NCI-H2196 (cell line): ENCODE data around the gene RPL27.
A peak's percentile ranks its signal among the peaks of the same experiment; 100 is the strongest.
"Not testable (repeated sequence)": the region's sequence is repeated elsewhere in the genome, so short reads cannot be mapped to it uniquely, and the experiment has no call there.

Source experiments
- DNase-seq: peaks from one replicate; lab custom pipeline; 2025; ENCODE audit not compliant: unreplicated experiment; lab: John Stamatoyannopoulos, UW

RPL27 gene

DNA sequence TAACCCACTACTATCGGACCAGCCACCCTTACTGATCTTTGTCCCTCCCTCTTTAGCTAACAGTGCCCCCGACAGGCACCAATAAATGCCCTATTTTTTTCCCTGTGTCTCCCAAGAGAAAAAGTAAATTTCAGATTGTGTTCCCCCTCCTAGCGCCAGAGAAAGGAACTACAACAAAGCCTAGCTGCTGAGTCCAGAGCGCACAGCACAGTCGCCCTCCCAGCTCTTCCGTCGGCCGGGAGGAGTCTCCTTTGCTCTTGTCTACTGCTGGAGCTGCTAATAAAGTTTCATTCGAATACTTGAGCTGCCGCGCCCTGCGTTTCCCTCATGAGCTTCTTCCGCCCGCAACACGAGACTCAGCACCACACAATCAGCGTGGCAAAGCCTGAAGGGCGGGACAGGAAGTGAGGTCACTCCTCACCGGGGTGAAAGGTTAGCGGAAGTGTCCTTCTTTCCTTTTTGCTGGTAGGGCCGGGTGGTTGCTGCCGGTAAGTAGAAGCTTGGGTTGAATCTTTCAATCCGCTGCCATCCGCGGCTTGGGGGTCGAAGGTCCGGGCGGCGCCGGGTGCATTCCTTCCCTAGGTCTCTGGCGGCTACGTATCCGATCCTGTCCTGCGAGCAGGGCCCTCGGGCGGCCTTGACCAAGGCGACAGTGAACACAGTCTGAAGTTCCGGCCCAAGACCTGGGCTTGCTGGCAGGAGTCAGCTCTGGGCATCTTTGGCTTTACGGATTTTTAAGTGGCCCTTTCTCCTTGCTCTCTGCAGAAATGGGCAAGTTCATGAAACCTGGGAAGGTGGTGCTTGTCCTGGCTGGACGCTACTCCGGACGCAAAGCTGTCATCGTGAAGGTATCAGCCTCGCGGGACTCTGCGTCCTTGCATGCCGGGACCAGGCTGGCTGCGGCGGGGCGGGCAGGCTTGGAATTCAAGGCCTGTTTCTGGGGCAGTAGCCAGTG lies at the start of gene RPL27:
Gene RPL27, plus strand, starts transcription at position 436 of the 955 bp plus-strand sequence. Its CDS starts 332 bp downstream, at position 768.
- DNase-seq = peak; percentile 90

DNA sequence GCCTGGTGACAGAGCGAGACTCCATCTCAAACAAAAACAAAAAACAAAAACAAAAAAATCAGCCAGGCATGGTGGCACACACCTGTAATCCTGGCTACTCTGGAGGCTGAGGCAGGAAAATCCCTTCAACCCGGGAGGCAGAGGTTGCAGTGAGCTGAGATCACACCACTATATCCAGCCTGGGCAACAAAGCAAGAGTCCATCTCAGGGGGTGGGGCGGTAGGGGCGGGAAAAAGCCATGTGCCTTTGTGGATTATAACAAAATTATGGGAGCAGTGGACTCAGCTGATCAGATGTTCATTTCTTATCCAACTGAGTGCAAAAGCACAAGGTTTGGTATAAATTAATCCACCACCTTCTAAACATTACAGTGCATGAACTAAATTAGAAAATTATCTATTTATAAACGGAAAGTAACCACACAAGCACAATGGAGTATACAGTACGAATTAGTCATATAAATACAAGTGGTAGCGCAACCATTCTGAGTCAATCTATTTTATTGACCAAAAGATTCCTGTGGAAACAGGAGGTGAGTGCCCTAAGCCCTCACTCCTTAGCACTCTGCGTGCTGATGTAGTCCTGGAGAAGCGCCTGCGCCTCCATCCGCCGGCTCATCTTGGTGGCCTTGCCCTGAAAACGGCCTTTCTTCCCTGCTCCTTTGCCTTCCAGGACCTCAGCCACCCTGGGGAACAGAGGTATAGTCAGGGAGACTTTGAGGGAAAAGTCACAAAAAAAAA lies 48.0 kb upstream of the RPL27 start:
- no peak for DNase-seq

DNA sequence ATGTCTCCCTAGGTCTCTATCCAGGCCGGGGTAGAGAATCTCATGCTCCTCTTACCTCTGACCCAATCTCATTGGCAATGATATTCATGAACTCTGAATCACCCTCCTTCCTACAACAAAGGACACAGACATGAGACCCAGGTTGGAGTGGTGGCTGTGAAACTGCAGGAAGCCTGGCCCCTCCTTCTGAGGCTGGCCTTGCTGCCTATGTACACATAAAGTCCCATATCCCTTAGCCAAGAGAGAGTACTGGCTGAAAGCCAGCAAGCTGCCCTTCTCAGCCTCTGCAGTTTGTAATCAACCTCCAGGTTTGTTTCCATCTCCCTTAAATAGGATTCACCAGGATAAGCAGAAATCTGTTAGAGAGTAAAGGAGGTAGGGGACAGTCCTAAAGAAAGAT lies 44.5 kb upstream of the RPL27 start:
- peak; percentile 54 for DNase-seq

DNA sequence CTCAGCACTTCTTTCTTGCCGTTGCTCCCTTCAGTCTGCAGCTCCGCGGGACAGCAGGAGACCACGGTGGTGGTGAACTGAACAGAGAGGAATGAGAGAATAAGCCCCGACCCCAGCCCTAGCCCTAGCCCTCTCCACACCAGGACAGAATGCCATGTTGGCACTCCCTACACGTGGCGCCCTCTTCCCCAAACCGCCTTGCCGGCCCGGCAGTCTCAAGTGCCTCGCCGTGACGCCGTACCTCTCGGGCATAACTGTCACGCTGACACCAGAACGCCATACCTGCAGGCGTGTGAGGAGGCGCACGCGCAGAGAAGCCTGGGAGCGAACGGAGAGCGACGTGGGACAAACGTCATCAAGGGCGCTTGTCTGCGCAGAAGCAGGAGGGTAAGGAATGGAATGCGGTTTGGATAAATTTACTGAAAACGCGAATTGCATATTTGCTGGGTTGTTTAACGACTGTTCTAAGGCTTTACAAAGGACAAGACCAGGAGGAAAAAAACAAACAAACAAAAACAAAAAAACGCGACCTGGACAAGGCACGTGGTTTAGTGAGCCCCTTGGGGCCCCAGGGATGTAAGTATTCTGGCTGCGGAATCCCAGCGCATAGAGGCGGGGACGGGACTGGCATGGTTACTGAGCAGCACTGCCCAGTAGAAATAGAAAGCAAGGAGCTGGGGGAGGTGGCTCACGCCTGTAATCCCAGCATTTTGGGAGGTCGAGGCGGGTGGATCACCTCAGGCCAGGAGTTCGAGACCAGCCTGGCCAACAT lies 33.9 kb upstream of the RPL27 start, which contains the start of gene AARSD1:
Gene AARSD1, minus strand, starts transcription at position 294 of the 772 bp plus-strand sequence. Its CDS starts 14 bp downstream, at position 280.
- peak; percentile 76 for DNase-seq

DNA sequence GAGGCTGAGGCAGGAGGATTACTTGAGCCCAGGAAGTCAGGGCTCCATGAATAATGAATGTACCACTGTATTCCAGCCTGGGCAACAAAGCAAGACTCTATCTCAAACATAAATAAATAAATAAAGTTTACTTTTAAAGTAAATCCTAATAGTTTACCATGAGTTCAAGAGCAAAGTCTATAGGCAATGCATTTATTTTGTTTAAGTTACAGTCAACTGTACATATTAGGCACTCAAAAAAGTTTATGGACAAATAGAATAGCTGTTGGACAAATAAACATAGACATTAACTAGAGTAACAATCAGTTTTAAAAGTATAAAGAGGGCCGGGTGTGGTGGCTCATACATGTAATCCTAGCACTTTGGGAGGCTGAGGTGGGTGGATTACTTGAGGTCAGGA lies 30.3 kb upstream of the RPL27 start:
- no peak for DNase-seq

DNA sequence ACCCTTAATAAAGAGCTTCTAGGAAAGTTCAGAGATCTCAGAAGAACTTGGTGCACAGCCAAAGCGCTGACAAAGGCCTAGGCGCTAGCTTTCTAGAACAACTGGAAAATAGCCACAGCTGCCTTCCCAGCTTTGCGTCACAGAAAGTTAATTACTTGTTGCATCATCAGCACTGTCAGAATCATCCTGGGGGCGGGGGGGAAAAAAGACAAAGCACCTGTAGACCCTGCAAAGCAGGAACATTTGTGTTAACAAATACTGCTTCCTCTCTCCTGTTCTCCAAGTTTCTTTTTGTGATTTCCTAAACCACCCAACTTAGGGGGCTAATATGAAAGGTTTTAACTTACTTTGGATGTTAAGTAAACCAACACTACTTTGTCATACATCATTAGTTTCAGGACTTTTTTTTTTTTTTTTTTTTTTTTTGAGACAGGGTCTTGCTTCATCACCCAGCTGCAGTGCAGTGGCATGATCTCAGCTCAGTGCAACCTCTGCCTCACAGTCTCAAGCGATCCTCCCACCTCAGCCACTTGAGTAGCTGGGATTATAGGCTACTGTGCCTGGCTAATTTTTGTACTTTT lies 29.1 kb upstream of the RPL27 start:
- peak; percentile 9 for DNase-seq

DNA sequence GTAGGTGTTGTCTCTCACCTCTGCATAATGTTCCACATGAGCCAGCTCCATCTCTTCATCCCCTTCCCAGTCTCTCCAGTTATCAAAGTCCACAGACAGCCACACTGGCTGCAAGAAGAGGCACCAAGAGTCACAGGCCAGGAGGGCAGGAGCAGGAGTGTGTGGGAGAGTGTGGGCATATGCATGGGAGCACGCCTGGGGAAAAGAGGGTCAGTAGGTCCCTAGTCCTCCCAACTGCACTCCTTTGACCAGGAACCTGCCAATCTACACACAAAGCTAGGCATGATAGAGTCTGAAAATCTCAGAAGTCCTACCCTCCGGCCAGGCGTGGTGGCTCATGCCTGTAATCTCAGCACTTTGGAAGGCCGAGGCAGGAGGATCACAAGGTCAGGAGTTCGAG lies 26.6 kb upstream of the RPL27 start:
- DNase-seq = no peak

DNA sequence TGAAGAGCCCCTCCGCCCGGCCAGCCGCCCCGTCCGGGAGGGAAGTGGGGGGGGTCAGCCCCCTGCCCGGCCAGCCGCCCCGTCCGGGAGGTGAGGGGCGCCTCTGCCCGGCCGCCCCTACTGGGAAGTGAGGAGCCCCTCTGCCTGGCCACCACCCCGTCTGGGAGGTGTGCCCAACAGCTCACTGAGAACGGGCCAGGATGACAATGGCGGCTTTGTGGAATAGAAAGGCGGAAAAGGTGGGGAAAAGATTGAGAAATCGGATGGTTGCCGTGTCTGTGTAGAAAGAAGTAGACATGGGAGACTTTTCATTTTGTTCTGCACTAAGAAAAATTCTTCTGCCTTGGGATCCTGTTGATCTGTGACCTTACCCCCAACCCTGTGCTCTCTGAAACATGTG lies 24.9 kb upstream of the RPL27 start:
- DNase-seq = not testable (repeated sequence)

DNA sequence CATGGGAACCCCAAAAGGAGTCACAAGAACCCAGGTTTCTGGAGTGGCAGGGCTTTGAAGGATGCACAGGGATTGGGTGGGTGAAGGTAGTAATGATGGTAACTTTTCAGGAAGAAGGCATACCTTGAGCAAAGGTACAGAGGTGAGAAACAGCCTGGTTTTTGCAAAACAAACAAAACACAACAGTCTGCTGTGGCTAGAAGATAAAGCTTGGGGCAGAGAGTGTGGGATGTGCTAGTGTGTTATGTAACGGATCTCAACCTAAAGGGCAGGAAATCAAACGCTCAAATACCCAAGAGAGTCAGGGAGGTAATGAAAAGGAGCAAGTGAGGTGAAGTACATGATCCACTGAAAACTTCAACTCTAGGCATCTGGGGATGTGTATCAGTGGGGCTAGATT lies 23.0 kb upstream of the RPL27 start:
- DNase-seq = no peak

DNA sequence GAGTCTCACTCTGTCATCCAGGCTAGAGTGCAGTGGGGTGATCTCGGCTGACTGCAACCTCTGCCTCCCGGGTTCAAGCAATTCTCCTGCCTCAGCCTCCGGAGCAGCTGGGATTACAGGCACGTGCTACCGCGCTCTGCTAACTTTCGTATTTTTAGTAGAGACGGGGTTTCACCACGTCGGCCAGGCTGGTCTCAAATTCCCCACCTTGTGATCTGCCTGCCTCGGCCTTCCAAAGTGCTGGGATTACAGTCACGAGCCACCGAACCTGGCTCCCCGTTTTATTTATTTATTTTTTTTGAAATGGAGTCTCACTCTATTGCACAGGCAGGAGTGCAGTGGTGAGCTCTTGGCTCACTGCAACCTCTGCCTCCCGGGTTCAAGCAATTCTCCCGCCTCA lies 22.5 kb upstream of the RPL27 start:
- not testable (repeated sequence) for DNase-seq

DNA sequence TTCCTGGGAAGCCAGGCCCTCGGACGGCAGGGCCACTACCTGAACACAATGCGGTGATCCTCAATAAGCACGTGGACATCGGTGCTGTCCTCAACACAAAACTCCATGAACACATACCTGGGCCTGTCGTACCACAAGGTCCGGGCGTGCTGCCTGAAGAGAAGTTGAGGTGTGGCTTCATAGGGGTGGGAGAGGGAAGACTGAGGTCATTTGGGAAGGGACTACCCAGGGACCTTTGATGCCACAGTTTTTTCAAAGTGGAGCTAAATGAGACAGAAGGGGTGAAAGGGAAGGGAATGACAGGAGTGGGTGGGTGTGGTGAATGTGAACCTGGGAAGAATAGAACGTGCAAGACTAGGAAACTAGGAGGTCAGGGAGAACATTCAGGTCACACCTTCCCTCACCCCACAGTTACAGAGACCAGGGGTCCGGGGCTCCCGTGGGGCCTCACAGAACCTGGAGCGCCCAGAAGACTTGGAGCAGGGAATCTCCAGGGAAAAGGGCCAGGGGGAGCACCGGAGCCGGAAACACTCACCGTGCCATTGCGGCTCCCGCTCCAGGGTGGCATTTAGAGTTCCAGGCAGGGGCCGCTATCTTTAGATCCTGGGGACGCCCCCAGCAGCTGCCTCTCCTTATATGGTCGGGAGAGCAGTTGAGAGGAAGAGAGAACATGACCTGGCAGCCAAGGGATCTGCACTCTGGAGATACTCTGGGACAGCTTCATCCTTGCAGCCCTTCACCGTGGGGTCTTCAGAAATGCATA lies 18.5 kb upstream of the RPL27 start, which contains the start of gene PTGES3L:
Gene PTGES3L, minus strand, starts transcription at position 570 of the 763 bp plus-strand sequence. Its CDS starts 27 bp downstream, at position 543.
- peak; percentile 29 for DNase-seq

DNA sequence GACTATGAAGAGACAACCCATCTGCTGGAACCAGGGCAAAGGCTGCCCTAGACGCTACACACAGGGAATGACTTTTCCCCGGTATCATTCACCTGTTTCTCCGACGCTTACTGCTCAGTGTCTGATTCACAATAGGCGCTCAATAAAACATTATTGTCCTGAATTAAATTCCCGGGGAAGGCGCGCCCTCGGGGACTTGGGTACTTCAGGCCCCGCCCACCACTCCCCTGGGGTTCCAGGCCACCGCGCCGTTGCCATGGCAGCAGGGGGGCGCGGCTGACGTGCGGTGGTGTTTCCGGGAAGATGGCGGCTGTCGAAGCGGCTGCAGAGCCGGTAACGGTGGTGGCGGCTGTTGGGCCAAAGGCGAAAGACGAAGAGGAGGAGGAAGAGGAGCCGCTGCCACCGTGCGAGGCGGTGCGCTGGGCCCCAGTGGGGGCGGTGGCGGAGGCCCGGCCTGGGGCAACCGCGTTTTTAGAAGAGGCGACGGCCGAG lies 17.9 kb upstream of the RPL27 start, which contains the start of gene RUNDC1:
Gene RUNDC1, plus strand, starts transcription at position 292 of the 492 bp plus-strand sequence. Its CDS starts 12 bp downstream, at position 304.
- peak; percentile 84 for DNase-seq

DNA sequence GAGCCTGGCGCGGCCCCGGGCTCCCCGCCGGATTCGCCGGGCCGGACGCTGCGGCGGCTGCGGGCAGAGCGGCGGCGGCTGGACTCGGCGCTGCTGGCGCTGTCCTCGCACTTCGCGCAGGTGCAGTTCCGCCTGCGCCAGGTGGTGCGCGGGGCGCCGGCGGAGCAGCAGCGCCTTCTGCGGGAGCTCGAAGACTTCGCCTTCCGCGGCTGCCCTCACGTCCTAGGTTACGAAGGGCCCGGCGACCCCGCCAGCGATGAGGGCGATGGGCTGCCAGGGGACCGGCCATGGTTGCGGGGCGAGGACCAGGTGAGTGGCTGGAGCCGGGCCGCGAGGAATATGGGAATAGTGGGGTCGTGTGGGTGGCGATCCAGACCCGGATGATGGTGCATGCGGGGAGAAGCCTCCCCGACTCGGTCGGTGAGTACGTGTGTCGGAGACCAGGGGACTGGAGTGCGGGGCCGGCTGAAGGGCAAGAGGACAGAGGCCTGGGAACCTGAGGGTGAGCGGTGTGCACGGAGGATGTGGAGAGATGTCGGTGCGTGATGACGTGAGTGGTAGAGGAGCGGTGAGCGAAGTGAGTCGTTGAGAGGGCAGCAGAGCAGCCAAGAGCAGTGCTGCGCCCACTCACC lies 17.3 kb upstream of the RPL27 start:
- peak; percentile 10 for DNase-seq

DNA sequence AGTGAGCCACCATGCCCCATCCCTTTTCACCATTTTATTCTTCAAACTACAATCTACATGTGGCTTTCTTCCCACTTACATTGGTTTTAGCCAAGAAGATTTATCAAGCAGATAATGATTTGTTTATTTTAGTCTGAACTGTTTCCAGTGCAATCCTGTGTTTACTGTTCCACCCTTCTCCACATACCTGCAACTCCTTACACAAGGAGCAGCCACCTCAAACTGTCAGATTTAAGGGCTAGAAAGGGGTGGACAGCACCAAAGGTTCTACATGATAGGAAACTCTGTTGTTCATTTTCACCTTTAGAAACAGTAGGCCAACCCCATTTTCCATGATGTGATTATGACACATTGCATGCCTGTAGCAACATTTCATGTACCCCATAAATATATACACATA lies 16.0 kb upstream of the RPL27 start:
- DNase-seq = no peak

DNA sequence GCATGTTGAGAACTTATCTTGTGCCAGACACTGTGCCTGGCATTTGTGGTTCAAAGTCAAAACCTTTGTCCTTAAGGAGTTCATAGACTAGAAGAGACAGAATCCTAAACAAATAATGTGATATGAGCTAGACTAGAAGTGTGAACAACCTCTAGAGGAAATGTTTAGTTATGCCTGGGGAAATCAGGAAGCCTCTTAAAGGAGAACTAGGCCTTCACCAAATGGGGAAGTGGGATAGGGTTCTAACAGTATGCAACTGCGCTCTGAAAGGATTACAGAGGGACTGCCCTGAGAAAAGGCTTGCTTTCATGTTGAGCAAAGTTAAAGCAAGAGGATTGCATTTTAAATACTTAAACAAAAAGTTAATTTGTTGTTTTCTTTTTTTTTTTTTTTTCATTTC lies 13.0 kb upstream of the RPL27 start:
- DNase-seq = no peak

DNA sequence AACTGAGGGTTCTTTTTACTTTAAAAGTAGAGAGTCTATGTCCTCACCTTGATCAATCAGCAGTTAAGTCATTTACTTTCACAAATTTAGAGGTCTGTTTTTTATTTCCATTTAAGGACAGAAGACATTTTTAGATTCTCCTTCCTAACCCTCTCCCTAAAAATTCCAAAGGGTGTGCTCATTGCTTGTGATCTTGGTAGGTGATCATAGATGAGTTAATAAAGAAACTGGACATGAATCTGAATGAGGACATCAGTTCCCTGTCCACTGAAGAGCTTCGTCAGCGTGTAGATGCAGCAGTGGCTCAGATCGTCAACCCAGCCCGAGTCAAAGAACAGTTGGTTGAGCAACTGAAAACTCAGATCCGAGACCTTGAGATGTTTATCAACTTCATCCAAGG lies 9.1 kb upstream of the RPL27 start:
- DNase-seq = no peak

DNA sequence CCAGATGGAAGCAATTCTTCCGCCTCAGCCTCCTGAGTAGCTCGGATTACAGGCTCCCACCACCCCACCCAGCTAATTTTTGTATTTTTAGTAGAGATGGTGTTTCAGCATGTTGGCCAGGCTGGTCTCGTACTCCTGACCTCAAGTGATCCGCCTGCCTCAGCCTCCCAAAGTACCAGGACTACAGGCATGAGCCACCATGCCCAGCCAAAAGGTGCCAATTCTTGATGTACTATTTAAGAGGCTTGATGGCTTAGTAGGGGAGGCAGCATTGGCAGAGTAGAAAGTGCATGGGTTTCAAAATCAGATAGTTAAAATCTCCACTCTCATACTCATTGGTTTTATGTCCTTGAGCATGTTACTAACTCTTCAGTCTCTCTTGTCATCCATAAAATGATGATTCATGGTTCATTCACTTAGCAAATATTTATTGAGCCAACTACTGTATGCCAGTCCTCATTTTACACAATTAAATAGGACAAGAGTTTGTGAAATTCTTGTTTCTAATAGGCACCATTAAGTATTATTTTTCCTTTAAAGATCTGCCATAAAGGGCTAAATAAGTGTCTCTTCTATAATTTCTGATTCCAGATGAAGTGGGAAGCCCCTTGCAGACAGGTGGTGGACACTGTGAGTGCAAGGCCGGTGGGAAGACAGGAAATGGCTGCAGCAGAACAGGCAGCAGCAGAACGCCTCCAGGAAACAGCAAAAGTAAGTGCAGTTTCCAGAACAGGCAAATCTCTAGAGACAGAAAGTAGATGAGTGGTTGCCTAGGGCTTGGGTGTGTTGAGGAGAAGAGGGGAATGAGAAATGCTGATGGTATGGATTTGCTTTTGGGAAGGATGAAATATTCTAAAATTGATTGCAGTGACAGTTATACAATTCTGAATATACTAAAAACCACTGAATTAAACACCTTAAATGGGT lies 8.2 kb upstream of the RPL27 start:
- no peak for DNase-seq

DNA sequence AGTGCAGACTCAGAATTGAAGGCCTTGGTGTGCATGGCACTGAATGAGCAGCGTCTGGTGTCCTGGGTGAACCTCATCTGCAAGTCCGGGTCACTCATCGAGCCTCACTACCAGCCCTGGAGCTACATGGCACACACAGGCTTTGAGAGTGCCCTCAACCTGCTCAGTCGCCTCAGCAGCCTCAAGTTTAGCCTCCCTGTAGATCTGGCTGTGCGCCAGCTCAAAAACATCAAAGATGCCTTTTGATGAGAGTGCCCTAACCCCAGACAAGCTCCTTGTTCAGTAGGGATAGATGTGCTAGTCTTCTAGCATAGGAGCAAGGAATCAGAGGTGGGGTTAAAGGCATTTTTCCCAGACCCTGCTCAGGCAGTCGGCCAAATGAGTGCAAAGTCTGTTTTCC lies 6.7 kb upstream of the RPL27 start:
- no peak for DNase-seq
